Measurements from ENCODE around the gene ASXL2.

DNA sequence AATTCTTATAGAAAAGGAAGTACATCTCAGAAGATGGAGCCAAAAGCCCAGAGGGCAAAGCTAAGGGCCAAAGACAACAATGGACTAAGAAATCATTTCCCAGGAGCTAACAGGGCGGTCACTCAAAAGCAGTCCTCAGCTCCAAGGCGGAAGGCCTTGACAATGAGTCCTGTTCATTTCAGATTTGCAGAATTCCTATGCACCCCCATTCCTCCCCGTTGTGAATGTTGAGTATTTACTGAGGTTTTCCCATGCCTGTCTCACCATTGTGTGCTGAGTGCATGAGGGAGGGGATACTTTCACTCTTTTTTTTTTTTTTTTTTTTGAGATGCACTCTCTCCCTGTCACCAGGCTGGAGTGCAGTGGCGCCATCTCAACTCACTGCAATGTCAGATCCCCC, 186.1 kb downstream of the ASXL2 start:
- TF ChIP-seq EZH2 (IDR thresholded peaks at IDR 0.05; ENCODE audit: borderline replicate concordance, low read depth, low read length, poor library complexity, severe bottlenecking) (no peak), CTCF (conservative IDR thresholded peaks at IDR 0.05; ENCODE audit: low read depth, low read length) (no peak)
